HG02610 (cell line): Measurements from ENCODE around the gene CBARP.

Source experiments
- ATAC-seq: cut with Tn5 transposase; IDR thresholded peaks from one replicate; pipeline ENCODE4 v1.9.1; 2021; ENCODE audit warnings: mild to moderate bottlenecking, moderate library complexity; ENCODE audit not compliant: unreplicated experiment

The CBARP gene

DNA sequence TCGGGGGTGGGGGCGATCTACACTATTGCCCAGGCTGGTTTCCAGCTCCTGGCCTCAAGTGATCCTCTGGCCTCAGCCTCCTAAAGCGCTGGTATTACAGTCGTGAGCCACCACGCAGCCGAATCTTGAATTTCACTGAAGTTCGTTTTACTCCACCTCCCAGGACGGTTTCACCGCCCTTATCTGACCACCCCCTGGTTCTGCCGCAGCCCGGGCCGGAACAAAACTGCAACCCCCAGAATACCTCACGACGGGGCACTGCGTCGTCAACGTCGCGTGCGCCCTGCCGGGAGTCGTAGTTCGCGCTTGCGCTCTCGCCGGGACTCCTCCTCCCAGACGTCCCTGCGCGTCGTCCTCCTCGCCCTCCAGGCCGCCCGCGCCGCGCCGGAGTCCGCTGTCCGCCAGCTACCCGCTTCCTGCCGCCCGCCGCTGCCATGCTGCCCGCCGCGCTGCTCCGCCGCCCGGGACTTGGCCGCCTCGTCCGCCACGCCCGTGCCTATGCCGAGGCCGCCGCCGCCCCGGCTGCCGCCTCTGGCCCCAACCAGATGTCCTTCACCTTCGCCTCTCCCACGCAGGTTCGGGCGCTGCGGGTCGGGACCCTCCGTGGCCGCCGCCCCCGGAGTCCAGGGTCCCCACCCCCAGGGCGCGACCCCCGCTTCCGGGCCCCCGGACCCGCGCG is 3.8 kb upstream of the CBARP start, which contains the start of gene ATP5F1D:
Gene ATP5F1D (plus strand): TSS at position 335 of the 679 bp plus-strand sequence. CDS start 100 bp downstream, at position 435.
- ATAC-seq: no peak

DNA sequence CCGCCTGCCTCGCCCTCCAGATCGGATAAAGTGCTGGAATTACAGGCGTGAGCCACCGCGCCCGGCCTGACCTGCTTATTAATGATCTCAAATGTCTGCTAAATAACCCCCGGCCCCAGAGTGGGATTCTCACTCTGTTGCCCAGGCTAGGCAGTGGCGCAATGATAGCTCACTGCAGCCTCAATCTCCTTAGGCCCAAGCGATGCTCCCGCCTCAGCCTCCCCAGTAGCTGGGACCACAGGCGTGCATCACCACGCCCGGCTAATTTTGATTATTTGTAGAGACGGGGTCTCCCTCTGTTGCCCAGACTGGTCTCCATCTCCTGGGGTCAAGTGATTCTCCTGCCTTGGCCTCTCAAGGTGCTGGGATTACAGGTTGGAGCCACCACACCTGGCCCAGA is 3.1 kb upstream of the CBARP start:
- no peak for ATAC-seq

DNA sequence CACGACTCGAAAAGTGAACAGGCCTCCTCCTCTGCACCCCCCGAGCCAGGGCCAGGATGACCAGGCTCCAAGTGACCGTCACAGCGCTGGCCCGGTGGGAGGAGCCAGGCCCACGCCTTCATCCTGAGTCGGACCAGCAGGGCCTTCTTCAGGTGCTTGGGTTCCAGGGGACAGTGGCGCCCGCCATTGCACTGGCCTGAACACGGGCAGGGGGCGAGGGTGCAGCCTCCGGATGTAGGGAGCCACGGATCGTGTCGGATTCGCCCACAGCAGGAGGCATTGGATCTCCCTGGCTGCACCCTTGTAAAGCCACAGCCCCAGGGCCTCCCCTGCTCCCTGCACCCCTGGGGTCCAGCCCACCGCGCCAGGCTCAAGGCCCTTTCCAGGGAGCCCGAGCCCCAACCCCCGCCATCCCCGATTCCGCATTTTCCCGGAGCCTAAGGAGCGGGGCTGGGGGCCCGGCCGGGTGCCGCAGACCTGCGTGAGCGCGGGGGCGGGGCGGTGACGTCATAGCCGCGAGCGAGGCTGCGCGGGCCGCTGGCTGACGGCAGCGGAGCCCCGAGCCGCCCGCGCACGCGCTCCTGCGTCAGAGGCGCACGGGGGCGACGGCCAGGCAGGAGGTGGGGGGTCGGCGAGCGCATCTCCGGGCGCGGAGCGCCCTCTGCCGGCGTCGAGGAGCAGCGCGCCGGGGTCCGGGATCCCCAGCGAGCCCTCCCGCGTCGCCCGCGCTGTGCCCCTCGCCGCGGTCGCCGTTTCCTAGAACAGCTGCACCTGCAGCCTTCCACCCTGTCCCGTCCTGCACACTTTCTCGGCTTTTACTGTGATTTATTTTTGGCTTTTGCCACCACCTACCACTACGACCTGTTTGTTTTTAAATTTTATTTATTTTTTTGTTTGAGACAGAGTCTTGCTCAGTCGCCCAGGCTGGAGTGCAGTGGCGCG is 2.3 kb upstream of the CBARP start:
- no peak for ATAC-seq

DNA sequence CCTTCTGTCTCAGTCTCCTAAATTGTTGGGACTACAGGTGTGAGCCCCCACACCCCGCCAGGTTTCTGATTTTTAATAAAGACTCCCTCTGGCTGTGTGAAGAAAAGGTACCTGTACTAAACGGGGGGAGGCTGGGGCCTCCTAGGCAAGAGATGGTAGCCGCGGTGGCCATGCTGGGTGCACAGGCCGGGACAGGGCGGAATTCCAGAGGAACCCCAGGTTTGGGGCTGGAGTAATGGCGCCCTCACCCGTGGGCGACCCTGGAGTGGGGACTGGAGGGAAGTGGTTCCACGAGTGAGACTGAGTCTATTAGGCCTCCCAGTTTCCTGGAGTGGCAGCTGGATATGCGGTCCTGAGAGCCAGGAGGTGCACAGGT is 1.6 kb upstream of the CBARP start:
- no peak for ATAC-seq

DNA sequence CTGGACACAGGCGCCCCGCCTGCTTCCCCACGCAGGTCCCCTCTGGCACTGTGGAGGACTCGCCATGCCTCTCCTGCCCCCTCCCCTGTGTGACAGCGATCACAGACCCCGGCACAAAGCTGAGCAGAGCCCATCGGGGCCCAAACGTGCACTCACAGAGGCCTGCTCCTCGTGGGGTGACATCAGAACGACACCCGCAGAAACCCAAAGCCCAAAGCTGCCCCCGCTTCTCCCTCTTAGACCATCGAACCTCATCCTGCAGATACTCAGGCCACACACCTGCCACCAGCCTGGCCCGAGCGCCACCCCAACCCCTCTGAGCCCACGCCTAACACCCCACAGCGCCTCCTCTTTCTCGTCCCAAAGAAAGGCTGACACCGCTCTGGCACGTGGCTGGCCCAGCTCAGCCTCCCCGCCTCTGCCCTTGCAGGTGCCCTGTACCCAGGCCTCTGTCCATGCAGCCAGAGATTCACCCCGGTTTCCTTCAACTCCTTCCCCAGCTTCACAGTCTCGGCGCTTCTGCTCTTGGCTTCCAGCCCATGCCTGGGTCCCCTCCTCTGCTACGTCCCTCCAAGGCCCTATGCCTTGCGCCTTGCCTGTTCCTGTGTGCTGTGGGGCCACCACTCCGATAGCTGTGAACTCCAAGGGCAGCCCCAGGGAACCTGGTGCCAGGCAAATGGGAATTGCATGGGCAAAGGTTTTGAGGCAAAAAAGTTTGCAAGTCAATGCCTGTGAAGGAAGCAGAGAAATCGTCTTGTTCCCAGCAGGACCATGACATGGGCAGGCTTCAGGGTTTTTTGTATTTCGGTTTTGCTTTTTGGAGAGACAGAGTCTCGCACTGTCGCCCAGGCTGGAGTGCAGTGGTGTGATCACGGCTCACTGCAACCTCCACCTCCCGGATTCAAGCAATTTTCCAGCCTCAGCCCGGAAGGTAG is 831 bp upstream of the CBARP start:
- no peak for ATAC-seq

DNA sequence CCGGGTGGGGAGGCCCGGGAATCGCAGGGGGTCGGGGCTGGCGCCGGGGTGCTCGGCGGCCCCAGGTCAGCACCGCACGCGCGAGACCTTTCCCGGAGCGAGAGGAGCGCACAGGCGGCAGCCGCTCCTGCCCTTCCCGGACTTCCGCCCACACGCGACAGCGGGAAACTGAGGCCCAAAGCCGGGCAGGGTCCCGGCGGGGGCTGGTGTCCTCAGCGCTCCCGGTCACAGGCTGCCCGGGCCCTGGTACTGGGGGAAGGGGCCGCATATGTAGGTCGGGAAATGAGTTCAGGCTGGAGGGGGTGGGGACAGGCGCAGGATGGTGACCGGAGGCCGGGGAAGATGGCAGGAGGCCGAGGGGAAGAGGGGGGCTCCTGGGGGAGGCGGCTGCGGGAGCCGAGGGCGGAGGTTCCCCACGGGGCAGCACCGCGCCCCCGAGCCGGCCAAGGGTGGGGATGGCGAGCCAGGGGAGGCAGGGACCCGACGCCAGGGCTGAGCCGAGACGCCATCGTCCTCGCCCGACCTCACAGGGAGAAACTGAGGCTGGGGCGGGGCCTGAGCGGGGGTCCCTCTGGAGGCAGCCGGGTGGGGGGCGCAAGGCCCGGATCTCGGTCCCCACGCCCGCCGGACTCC is 662 bp downstream of the CBARP start:
- no peak for ATAC-seq

DNA sequence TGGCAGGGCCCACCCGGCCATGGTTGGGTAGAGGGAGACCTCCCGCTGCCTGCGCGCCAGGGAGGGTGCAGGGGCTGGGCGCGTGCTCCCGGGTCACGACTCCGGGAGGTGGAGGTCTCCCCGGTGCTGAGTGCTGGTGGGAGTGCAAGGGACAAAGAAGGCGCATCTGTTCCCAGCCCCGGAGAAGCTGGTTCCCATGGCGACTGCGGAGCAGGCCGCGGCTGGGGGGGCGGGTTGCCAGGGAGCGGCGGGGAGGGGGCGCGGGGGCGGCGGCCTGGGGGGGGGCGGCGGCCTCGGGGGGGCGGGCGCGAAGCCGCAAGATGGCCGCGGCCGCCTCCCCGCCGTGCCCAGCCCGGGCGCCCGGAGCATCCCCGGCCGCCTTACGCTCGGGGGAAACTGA is 1.2 kb downstream of the CBARP start:
- no peak for ATAC-seq

DNA sequence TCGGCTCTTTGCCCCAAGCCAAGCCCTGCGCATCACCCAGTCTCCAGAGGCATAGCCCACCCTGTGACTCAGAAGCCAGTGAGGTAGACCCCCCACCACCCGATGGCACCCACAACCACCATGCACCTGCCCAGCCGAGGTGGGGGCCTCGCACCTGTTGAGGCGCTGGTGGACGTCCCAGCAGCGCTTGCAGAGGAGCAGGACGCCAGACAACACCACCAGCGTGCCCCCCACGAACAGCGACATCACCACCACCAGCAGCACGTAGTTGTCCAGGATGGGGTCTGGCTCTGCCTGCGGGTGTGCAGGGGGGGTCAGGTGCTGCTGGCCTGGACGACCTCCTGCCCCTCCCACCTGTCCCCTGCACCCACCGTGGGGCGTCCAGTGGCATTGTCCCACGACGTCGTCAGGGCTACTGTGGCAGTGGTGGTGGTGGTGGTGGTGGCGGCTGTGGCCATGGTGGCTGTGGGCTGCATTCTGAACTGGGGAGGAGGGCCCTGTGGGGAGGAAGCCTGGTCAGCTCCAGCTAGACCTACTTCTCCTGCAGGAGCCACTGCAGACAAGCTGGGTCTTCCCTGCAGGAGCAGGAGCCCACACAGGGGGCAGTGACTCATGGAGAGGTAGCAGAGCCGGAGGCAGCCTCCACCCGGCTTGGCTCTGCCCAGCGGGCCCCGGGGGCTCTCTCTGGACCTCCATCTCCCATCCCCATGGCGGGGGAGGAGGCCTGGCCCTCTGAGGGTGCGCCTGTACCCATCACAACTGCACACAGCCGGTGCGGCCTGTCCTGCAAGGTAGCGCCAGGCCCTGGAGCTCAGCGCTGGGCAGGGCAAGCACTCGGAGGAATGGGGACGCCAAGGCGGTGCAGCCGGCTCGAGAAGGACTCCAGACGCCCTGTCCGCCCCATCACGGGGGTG is 1.9 kb downstream of the CBARP start:
- ATAC-seq: no peak

DNA sequence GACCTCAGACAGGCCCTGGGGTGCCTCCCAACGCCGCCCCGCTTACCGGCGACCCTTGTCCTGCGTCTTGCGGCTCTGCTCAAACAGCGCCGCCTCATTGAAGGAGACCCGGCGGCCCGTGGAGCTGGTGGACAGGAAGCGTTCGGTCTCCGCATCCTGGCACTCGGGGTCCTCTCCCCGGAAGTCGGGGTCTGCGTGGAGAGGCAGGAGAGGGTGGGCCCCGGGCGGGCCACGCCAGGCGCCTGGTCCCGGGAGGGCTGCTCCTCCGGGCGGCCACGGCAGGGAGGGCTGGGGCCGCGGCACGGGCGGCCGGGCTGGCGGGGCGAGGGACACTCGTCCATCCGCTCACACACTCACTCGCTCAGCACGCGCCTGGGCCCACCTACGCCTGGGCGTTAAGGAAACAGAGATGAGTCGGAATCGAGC is 2.8 kb downstream of the CBARP start:
- no peak for ATAC-seq

DNA sequence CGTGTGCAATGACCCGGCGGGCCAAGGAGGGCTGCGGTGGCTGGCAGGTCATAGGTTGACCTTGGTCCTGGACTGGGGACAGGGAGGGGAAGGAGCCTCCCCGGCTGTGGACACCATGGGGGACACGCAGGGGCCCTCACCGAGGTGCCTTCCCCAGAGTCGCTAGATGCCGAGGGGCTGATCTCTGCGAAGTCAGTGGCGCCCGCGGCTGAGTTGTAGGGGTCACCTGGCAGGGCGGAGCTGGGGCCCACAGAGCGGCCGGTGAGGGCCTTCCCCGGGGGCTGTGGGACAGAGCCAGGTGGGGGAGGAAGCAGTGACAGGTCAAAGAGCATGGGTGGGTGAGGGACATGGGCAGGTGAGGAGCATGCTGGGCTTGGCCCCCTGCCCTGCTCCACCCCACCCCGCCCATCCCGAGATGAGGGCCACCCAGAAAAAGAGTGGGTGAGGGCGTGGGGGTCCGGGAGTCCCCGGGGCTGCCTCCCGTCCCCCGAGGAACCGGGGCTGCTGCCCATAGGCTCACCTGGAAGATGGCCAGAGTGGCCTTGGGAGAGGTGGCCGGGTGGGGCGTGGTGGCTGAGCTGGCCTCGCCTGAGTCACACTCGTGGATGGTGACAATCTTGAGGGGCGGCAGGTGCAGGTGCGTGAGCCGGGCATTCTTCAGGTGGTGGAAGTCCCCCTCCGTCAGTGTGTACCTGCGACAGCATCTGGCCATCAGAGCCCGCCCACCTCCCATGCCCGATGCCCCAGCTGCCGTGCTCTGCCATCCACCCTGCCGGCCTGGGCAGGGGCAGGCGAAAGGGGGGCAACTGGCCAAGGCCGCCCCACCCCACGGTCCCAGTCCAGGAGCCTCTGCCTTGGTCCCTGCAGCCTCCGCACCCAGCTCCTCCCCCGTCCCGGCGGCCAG is 3.5 kb downstream of the CBARP start:
- no peak for ATAC-seq

DNA sequence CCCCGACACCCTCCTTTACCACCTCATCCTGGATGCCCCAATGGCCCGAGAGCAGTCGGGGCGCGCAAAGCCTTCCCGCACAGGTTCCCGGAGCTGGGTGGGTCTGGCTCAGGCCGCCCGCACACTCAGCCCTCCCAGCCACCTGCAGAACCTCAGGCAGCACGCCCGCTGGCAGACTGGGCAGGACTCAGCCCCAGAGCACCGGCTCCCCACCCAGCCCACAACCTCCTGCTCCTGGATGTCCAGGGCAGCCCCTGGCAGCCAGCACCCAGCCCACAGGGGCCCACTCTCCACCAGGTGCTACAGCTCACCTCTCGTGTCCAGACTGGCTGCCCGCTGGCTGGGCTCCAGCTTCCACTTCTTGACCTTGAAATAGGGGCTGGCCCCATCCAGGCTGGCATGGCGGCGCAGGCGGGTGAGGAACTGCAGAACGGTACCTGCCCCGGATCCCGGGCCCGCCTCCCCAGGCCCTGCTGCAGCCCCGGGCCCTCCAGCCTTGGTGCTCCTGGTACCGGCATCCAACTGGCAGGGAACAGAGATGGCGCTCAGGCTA is 4.6 kb downstream of the CBARP start:
- ATAC-seq: no peak

DNA sequence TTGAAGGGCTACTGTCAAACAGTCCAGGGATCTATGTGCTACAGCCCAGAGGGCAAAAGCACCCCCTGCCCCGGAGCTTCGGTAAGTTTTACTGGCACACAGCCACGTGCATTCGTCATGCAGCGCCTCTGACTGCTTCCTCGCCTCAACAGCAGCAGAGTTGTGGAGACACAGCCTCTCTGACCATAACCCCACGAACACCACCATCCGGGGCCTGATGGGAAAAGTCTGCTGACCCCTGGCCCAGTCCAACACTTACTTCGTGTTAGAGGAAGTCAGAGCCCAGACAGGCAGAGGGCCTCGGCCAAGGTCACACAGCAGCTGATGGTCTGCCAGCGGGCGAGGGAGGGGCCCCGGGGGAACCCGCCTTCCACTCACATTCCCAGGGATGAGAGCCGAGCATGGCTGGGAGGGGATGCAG is 5.1 kb downstream of the CBARP start:
- ATAC-seq: no peak

DNA sequence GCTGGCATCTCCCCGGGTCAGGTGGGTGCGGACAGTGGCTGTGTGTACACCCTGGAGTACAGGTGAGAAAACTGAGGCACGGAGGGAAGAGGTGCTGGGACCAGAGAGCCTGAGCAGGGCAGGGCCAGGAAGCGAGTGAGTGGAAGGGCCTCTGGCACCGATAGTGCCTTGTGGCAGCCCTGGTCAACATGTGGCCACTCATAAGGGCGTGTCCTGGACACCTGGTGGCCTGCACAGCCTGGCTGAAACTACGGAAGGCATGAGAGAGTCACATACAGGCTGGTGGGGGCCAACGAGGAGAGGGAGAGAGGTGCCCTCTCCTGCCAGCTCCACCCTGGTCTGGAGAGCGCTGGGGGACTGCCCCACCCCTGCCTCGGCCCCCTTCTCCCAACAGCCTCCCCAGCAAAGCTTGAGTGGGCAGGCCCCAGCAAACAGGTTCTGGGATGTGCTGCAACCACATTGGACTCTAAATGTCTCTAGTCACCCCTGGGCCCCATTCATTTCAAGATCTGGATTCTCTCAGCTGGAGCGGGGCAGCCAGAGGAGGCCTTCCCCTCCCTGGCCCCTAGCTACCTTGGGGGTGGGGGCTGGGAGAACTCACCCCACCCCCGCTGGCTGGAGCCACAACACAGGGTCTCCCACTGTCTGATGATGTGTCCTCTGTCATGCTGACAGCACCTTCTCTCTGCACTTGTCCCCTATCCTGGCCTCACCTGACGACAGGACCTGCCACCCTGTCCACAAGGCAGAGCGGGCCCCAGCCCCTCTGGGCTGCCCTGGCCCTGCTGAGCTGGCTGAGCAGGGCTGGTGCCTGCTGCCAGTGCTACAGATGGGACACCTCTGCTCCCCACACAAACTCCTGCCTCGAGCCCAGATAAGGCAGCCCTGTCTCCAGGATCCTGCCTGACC is 5.8 kb downstream of the CBARP start:
- no peak for ATAC-seq

DNA sequence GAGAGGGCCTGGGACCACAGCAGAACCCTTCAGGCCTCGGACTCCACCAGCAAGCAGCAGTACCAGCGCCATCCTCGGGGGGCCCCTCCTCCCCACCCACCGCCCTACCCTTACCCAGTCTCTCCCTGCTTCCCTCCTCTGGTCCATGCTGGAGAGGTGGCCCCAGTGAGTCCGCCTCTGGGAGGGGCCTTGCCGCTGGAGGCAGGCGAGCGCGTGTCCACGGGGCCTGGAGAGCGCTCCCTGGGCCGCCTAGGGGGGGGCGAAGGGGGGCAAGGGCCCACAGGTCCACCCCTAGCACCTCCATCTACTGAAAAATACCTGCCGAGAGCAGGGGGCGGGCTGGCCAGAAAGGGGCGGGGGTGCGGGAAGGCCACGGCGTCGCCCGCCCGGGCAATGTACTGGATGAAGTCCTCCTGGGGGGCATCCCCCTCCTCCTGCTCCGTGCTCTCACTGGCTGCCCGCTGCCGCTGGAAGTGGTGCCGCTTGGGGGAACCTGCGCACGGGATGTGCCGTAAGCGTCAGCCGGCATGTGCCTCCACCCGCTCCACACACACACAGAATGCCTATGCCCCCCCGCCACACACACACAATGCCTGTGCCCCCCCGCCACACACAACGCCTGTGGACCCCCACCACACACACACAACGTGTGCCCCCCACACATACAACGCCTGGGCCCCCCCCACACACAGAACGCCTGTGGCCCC is 6.9 kb downstream of the CBARP start:
- ATAC-seq: no peak

DNA sequence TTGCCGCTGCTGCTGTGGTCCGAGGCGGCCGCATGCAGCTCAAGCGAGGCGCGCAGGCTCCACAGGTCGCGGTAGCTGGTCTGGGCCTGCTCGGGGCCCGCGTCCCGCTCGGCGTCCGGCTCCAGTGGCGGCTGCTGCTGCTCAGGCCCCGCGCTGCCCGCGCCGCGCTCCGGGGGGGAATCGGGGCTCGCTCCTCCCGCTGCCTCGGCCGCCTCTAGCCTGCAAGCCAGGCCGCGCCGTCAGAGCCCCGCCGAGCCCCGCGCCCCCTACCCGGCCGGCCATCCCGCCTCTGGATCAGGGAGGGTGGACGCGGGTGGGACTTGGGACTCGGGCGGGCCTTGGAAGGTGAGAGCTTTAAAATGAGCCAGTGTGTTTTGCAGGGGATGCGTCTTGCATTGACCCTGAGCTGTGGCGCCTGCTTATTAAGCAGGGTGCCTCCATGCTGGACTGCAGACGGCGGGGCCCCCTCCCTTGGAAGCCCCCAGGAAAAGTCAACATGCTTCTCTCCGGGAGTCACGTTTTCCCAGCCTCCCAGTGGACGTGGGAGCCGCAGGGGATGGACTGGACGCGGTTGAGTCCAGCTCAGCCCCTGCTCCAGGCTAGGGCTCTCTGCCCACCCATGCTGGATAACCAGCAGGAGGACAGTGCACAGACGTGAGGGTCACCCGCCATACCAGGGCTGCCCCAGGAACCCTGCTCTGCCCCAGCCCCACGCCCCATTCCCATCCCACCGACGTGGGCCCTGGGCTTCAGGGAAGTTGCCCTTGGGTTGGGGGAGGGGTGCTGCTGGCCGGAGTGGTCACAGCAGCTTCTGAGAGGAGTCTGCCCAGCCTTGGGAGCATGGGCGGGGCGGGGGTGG is 7.7 kb downstream of the CBARP start:
- no peak for ATAC-seq
